HG03135 (cell line): Measurements from ENCODE around the gene UNC5A.

Experiments
- ATAC-seq: cut with Tn5 transposase; IDR thresholded peaks from one replicate; pipeline ENCODE4 v1.9.1; 2021; ENCODE audit warnings: mild to moderate bottlenecking, moderate library complexity; ENCODE audit not compliant: unreplicated experiment

UNC5A gene

DNA sequence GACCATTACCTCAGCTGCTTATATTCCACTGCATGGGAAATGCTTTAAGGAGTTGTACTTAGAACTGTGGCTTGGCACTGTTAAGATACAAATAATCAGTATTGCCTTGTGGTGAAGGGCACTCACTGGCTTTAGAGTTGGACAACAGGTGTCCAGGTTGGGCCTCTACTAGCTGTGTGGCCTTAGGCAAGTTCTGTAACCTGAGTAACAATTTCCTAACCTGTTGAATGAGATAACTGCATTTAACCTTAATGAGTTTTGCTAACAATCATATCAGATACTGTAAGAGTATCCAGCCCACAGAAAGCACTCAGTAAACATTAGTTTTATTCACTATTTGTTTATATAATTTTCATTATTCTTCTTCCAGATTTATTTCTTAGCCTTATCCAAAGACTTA, 106.0 kb downstream of the UNC5A start:
- no peak for ATAC-seq

- no peak for ATAC-seq
Observed at GRCh38 chr5:176918613-176919012, 108.3 kb downstream of the UNC5A start.

GRCh38 chr5:176921714-176922113, 111.4 kb downstream of the UNC5A start:
- no peak for ATAC-seq

- ATAC-seq, result no peak
Observed at GRCh38 chr5:176922817-176923216, 112.5 kb downstream of the UNC5A start.

GRCh38 chr5:176927562-176927961, 117.2 kb downstream of the UNC5A start:
- ATAC-seq, result no peak

GRCh38 chr5:176929654-176930053, 119.3 kb downstream of the UNC5A start:
- no peak for ATAC-seq
